MM.1S (cell line): ENCODE measurements around the gene SYCE1L.

Source experiments
- DNase-seq: peaks from one replicate; pipeline ENCODE4 v3.0.0-alpha.2; 2015
- H2AFZ ChIP-seq: fragments of 300-600 bp; sonication (generic); 2 replicates; pipeline ENCODE4 v1.6.0; 2016; ENCODE audit warnings: antibody characterized with exemption, low read length
- H3F3A ChIP-seq: fragments of 300-600 bp; sonication (generic); 2 replicates; pipeline ENCODE4 v1.6.1; 2016; ENCODE audit warnings: mild to moderate bottlenecking, antibody characterized with exemption, low read length, moderate library complexity, mixed read lengths; ENCODE audit not compliant: insufficient read depth
- H3K27ac ChIP-seq: fragments of 300-600 bp; sonication (generic); 2 replicates; pipeline ENCODE4 v1.5.1; 2016; ENCODE audit warnings: mild to moderate bottlenecking, low read length
- H3K27me3 ChIP-seq: fragments of 300-600 bp; sonication (generic); replicated peaks from 2 replicates; pipeline ENCODE4 v1.6.0; 2016; ENCODE audit warnings: low read length; ENCODE audit not compliant: insufficient read depth
- H3K36me3 ChIP-seq: fragments of 300-600 bp; sonication (generic); replicated peaks from 2 replicates; pipeline ENCODE4 v1.6.1; 2016; ENCODE audit warnings: mild to moderate bottlenecking, low read length, mixed read lengths; ENCODE audit not compliant: insufficient read depth
- H3K4me1 ChIP-seq: fragments of 300-600 bp; sonication (generic); 2 replicates; pipeline ENCODE4 v1.6.1; 2016; ENCODE audit warnings: low read length, mixed read lengths
- H3K4me2 ChIP-seq: fragments of 300-600 bp; sonication (generic); 2 replicates; pipeline ENCODE4 v1.6.0; 2016; ENCODE audit warnings: low read depth, low read length
- H3K4me3 ChIP-seq: fragments of 300-600 bp; sonication (generic); 2 replicates; pipeline ENCODE4 v1.5.1; 2016; ENCODE audit warnings: low read length, mixed read lengths
- H3K79me2 ChIP-seq: fragments of 300-600 bp; sonication (generic); 2 replicates; pipeline ENCODE4 v1.6.1; 2016; ENCODE audit warnings: mixed run types, low read length, mixed read lengths
- H3K9ac ChIP-seq: fragments of 300-600 bp; sonication (generic); 2 replicates; pipeline ENCODE4 v1.6.1; 2016; ENCODE audit warnings: low read length, mixed read lengths
- H3K9me2 ChIP-seq: fragments of 300-600 bp; sonication (generic); replicated peaks from 2 replicates; pipeline ENCODE4 v1.6.1; 2016; ENCODE audit warnings: mild to moderate bottlenecking, low read length, mixed read lengths; ENCODE audit not compliant: insufficient read depth
- H3K9me3 ChIP-seq: fragments of 300-600 bp; sonication (generic); replicated peaks from 2 replicates; pipeline ENCODE4 v1.6.1; 2016; ENCODE audit warnings: mild to moderate bottlenecking, low read length, mixed read lengths; ENCODE audit not compliant: insufficient read depth
- H4K20me1 ChIP-seq: fragments of 300-600 bp; sonication (generic); 2 replicates; pipeline ENCODE4 v1.6.1; 2016; ENCODE audit warnings: mild to moderate bottlenecking, low read length, moderate library complexity, mixed read lengths; ENCODE audit not compliant: insufficient read depth
- CTCF ChIP-seq: fragments of 300-600 bp; sonication (generic); IDR thresholded peaks from 2 replicates; pipeline ENCODE4 v1.5.1; 2016; ENCODE audit warnings: antibody characterized with exemption, low read length, mixed read lengths
- EZH2 ChIP-seq: fragments of 300-600 bp; sonication (generic); optimal IDR thresholded peaks from 2 replicates; pipeline ENCODE3; 2017; ENCODE audit warnings: low read depth, mild to moderate bottlenecking, antibody characterized with exemption, low read length, mixed read lengths
- EZH2phosphoT487 ChIP-seq: fragments of 300-600 bp; sonication (generic); IDR thresholded peaks from 2 replicates; pipeline ENCODE4 v1.6.1; 2018; ENCODE audit warnings: antibody characterized with exemption, low read length

SYCE1L gene

GRCh38 chr16:77206533-77206932 is 7.3 kb downstream of the SYCE1L start:
- no peaks in the 10 kb centered on the region for H4K20me1 ChIP-seq
- TF ChIP-seq EZH2phosphoT487 (no peak), EZH2 (no peak), CTCF (no peak)
- no peaks in the 10 kb centered on the region for H3K79me2 ChIP-seq
- H3K9me2 ChIP-seq: no peaks in the 10 kb centered on the region
- H2AFZ ChIP-seq: no peak overlapping the region
- H3K4me3 ChIP-seq: no peak overlapping the region
- no peak overlapping the region for H3K9ac ChIP-seq
- H3K9me3 ChIP-seq: no peaks in the 10 kb centered on the region
- no peak for DNase-seq
- no peaks in the 10 kb centered on the region for H3F3A ChIP-seq
- H3K27ac ChIP-seq: no peak overlapping the region
- no peak overlapping the region for H3K4me2 ChIP-seq
- no peaks in the 10 kb centered on the region for H3K27me3 ChIP-seq
- no peaks in the 10 kb centered on the region for H3K36me3 ChIP-seq
- no peaks in the 10 kb centered on the region for H3K4me1 ChIP-seq

- Histone ChIP-seq H3K4me2 (no peak overlapping the region), H3F3A (no peaks in the 10 kb centered on the region), H3K9me2 (no peaks in the 10 kb centered on the region), H3K4me1 (no peaks in the 10 kb centered on the region), H3K27me3 (no peaks in the 10 kb centered on the region), H3K9ac (no peak overlapping the region), H3K4me3 (no peak overlapping the region), H3K79me2 (no peaks in the 10 kb centered on the region), H3K27ac (no peak overlapping the region), H3K36me3 (no peaks in the 10 kb centered on the region), H4K20me1 (no peaks in the 10 kb centered on the region), H3K9me3 (no peaks in the 10 kb centered on the region), H2AFZ (no peak overlapping the region)
- TF ChIP-seq EZH2 (no peak), CTCF (no peak), EZH2phosphoT487 (no peak)
- no peak for DNase-seq
These were observed 7.8 kb downstream of the SYCE1L start for GRCh38 chr16:77207030-77207429.

- H3K9me3 ChIP-seq: no peaks in the 10 kb centered on the region
- no peaks in the 10 kb centered on the region for H3K4me1 ChIP-seq
- no peak overlapping the region for H3K9ac ChIP-seq
- DNase-seq: no peak
- no peak overlapping the region for H3K4me2 ChIP-seq
- H3K4me3 ChIP-seq: no peak overlapping the region
- H3K27ac ChIP-seq: no peak overlapping the region
- no peaks in the 10 kb centered on the region for H3F3A ChIP-seq
- TF ChIP-seq CTCF (no peak), EZH2 (no peak), EZH2phosphoT487 (no peak)
- no peaks in the 10 kb centered on the region for H3K79me2 ChIP-seq
- no peak overlapping the region for H2AFZ ChIP-seq
- no peaks in the 10 kb centered on the region for H3K9me2 ChIP-seq
- no peaks in the 10 kb centered on the region for H3K36me3 ChIP-seq
- no peaks in the 10 kb centered on the region for H3K27me3 ChIP-seq
- no peaks in the 10 kb centered on the region for H4K20me1 ChIP-seq
These were observed 9.2 kb downstream of the SYCE1L start for GRCh38 chr16:77208382-77208781.
